ENCODE results near the gene AMPD1. TPM values are rescaled to one million over a fixed set of nuclear protein-coding genes. Genes with fewer than 3 reads are reported as not detected.

The AMPD1 gene
- total RNA-seq: not detected

DNA sequence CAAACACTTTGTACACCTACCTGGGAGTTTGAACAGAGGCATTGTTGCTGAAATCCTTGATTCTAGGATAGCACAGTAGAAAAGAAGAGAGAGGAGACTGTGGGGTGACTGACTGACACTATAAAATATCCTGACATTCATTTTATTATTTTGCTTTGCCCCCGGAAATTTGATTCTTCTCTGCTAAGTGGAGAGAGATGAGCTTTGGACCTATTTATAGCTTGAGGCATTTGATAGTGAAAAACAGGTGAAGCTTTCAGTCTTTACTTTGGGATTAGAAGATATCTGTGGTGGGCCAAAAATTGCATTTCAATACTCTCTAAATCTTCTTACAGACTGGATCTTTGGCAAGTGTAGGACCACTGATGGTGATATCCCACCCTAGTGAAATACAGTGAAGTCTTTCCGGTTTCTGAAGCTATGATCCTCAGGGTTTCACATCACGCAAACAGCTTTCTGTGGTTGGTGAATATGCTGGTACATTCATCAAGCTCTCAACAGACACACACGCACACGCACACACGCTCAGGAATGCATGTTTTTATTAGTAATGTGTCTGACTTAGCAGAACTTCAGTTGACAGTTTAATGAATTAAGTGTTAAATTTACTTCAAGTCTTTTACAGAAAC, at the start of gene AMPD1:
AMPD1 (minus strand) TSS at position 117 of the 629 bp plus-strand sequence; CDS start at position 42, 75 bp downstream.
- H3K4me1 Mint-ChIP-seq: peaks cover 4% of the 10 kb centered on the region
- H3K9me3 Mint-ChIP-seq: no peaks in the 10 kb centered on the region
- H3K4me3 Mint-ChIP-seq: no peak within 1 kb of the TSS
- CTCF ChIA-PET: no interaction called here
- no peaks in the 10 kb centered on the region for H3K36me3 Mint-ChIP-seq (ENCODE audit: low read depth)
- DNase-seq: no peak
- POLR2A ChIA-PET: no interaction called here
- no peak within 1 kb of the TSS for H3K27ac Mint-ChIP-seq
- peaks cover 14% of the 10 kb centered on the region for H3K27me3 Mint-ChIP-seq

DNA sequence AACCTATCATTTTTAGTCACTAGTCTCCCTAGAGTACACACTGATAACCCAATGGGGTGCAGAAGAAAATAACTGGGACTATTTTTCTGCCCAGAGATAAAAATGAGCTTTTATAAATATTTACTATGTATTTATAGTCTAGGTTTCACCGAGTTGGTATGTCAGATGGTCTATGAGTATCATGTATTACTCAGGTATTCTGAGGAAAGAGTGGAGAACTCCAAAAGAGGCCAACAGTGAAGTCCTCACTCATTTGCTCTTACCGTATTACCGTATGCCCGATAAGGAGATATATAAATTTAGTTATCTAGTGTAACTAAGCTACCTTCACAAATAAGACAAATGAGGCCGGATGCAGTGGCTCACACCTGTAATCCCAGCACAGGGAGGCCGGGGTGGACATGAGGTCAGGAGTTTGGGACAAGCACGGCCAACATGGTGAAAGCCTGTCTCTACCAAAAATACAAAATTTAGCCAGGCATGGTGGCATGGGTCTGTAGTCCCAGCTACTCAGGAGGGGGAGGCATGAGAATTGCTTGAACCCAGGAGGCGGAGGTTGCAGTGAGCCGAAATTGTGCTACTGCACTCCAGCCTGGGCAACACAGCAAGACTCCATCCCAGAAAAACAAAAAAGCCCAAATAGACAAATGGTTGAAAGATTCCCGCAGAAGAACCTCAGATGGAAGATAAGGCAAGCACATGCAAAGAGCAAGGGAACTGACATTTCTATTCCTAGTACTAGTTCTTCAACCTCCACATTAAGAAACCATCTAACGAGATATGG, 46.8 kb upstream of the AMPD1 start:
- H3K27me3 Mint-ChIP-seq: no peaks in the 10 kb centered on the region
- H3K4me3 Mint-ChIP-seq: no peak overlapping the region
- no peak overlapping the region for H3K27ac Mint-ChIP-seq
- peaks cover 45% of the 10 kb centered on the region for H3K4me1 Mint-ChIP-seq
- ChIA-PET POLR2A (interaction anchor here (1.2 to 1.8 kb wide), 4 partner anchors 9 to 26 kb away, joined by 3 to 9 read pairs (median 5); partner anchors contain the start of genes CSDE1 and NRAS), CTCF (interaction anchor here (1.5 kb wide), 1 partner anchor 15 kb away, joined by 4 read pairs; no protein-coding TSS in a partner anchor)
- no peaks in the 10 kb centered on the region for H3K9me3 Mint-ChIP-seq
- H3K36me3 Mint-ChIP-seq (ENCODE audit: low read depth): peaks cover 70% of the 10 kb centered on the region
- no peak for DNase-seq

DNA sequence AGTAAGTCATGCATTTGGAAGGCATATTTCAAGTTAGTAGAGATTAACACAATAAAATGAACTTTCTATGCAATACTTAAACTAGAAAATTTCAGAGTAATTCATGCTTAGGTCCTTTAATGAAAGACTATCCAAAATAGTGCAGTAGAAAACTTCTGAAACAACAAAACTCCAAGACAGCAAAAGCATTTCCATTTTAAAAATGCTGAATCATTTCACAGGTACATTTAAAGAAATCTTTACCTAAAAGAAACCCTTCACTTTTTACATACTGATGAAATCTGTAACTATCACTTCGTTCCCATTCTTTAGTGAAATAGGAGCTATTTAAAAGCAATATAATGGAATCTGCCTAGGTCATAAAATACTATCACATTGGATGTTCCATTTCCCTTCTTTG, 45.0 kb upstream of the AMPD1 start:
- Mint-ChIP-seq H3K27ac (no peak overlapping the region), H3K36me3 (ENCODE audit: low read depth) (peaks cover 70% of the 10 kb centered on the region), H3K4me3 (no peak overlapping the region), H3K9me3 (no peaks in the 10 kb centered on the region), H3K27me3 (no peaks in the 10 kb centered on the region), H3K4me1 (peaks cover 27% of the 10 kb centered on the region)
- ChIA-PET CTCF (no interaction called here), POLR2A (interaction anchor here (1.2 kb wide), 1 partner anchor 17 kb away, joined by 8 read pairs; the partner anchor contains the start of gene CSDE1)
- DNase-seq: no peak

DNA sequence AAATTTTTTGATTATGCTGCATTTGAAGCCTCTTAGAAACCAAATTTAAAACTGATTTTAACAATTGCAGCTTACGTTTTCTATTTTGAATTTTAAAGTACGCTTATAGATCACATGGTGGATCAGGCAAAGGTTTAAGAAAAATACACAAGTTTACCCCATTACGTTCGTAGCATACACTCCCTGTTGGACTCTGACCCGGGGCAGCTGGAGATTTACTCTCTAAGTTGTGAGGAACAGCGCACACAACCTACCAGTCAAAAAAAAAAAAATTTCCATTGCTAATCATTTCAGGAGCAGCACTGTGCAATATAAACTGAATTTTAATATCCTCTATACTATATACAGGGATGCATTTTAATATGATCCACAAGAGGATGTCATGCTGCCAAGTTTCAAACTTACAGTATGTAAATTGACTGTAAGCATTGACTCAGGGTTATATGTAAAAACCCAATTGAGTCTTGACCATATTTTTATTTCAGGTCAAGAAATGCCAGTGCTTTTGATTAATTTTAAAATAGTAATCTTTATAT, 42.0 kb upstream of the AMPD1 start:
- peaks cover 9% of the 10 kb centered on the region for H3K4me1 Mint-ChIP-seq
- DNase-seq: no peak
- no peaks in the 10 kb centered on the region for H3K27me3 Mint-ChIP-seq
- H3K27ac Mint-ChIP-seq: no peak overlapping the region
- ChIA-PET CTCF (no interaction called here), POLR2A (no interaction called here)
- peaks cover 75% of the 10 kb centered on the region for H3K36me3 Mint-ChIP-seq (ENCODE audit: low read depth)
- H3K9me3 Mint-ChIP-seq: no peaks in the 10 kb centered on the region
- H3K4me3 Mint-ChIP-seq: no peak overlapping the region

DNA sequence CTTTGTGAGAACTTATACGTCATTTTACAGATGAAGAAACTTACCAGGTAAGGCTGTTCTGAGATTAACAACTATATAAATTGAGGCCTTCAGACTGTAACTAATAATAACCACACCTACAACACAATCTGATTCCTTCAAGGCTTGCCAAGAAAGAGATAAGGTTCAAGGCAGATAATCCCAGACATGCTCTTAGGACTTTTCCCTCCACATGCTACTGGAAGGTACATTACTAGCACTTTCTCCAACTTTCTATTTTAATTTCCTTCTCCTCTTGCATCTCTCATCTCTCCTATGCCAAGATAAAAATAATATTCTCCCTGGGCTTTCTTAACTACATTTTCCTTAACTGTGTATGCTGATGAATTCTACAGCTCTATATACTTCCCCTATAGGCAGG, 40.1 kb upstream of the AMPD1 start:
- Mint-ChIP-seq H3K9me3 (no peaks in the 10 kb centered on the region), H3K27ac (no peak overlapping the region), H3K4me1 (no peaks in the 10 kb centered on the region), H3K4me3 (no peak overlapping the region), H3K36me3 (ENCODE audit: low read depth) (peaks cover 79% of the 10 kb centered on the region), H3K27me3 (no peaks in the 10 kb centered on the region)
- no peak for DNase-seq
- ChIA-PET POLR2A (no interaction called here), CTCF (no interaction called here)

DNA sequence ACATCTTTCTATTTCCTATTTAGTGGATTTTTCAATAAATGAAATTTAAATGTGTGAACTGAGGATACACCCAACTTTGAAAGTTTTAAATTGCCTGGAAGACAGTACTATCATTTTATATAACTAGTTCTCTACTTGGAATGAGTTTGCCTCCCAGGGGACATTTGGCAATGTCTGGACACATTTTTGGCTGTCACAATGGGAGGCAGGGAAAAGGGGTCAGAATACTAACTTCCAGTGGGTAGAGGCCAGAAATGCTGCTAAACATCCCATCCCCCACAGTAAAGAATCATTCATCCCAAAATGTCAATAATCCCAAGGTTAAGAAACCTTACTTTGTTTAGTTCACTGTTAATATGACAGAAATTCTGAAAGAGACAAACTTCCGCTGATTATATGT, 34.4 kb upstream of the AMPD1 start:
- ChIA-PET POLR2A (no interaction called here), CTCF (no interaction called here)
- Mint-ChIP-seq H3K27ac (no peak overlapping the region), H3K9me3 (no peaks in the 10 kb centered on the region), H3K27me3 (no peaks in the 10 kb centered on the region), H3K4me1 (peaks cover 4% of the 10 kb centered on the region), H3K36me3 (ENCODE audit: low read depth) (peaks cover 87% of the 10 kb centered on the region), H3K4me3 (no peak overlapping the region)
- DNase-seq: no peak

DNA sequence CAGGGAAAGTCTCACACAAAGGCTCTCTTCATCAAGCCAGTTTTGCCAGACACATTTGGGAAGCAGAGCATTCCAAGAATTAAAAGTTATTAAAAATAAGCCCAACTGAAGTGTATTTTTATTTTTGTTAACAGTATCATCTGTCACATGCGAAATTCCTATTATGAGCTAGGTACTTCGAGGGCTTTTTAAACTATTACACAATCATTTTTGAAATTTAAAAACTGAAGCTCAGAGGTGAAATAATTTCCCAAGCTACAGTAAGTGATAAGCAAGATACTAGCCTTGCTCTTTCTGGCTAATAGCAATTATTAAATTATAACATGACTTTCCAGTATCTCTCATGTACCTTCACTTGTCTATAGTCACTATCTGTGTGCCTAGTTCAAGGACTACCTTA, 33.2 kb upstream of the AMPD1 start:
- Mint-ChIP-seq H3K36me3 (ENCODE audit: low read depth) (peaks cover 86% of the 10 kb centered on the region), H3K27me3 (no peaks in the 10 kb centered on the region), H3K4me1 (peaks cover 9% of the 10 kb centered on the region), H3K4me3 (no peak overlapping the region), H3K27ac (no peak overlapping the region), H3K9me3 (no peaks in the 10 kb centered on the region)
- POLR2A ChIA-PET: interaction anchor here (1.0 to 1.1 kb wide), 2 partner anchors 10 to 13 kb away, joined by 4 to 5 read pairs; partner anchors contain the start of gene NRAS
- DNase-seq: no peak
- CTCF ChIA-PET: no interaction called here

DNA sequence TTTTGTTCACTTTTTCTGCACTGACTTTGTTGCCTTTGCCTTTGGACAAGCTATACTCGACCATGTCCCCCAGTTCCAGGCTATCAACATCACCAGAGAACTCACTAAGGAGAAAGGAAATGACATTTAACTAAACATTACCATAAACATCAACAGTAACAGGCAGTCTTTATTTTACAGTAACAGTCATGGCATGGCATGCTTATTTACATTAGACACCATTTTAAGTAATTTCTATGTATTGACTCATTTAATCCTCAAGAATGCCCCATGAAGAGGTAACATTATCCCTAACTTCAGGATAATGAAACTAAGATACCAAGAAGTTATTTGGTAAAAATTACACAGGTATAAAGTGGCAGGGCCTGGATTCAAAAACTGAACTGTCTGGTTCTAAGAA, 29.9 kb upstream of the AMPD1 start:
- DNase-seq: no peak
- Mint-ChIP-seq H3K4me1 (peaks cover 12% of the 10 kb centered on the region), H3K4me3 (no peak overlapping the region), H3K36me3 (ENCODE audit: low read depth) (peaks cover 85% of the 10 kb centered on the region), H3K27ac (no peak overlapping the region), H3K27me3 (no peaks in the 10 kb centered on the region), H3K9me3 (no peaks in the 10 kb centered on the region)
- ChIA-PET CTCF (no interaction called here), POLR2A (no interaction called here)

DNA sequence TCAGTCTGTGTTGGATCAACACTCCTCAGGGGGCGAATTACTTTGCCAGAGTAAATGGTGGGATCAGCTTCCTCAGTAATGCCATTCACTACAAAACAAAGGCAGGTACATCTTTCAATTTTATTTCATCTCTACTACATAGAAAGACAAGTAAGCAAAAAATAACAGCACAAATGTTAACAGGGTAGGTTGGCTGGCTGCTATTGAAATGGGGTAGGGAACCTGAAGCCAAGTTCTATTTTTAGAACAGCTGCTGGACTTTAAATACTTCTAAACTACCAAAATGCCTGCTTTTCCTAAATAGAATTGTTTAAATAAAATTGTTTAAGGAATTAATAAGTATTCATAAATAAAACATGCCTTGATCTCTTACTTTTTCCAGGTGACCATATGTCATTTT, 28.6 kb upstream of the AMPD1 start:
- Mint-ChIP-seq H3K4me1 (peaks cover 12% of the 10 kb centered on the region), H3K27ac (no peak overlapping the region), H3K27me3 (no peaks in the 10 kb centered on the region), H3K9me3 (no peaks in the 10 kb centered on the region), H3K36me3 (ENCODE audit: low read depth) (peaks cover 85% of the 10 kb centered on the region), H3K4me3 (no peak overlapping the region)
- CTCF ChIA-PET: no interaction called here
- POLR2A ChIA-PET: no interaction called here
- DNase-seq: no peak

DNA sequence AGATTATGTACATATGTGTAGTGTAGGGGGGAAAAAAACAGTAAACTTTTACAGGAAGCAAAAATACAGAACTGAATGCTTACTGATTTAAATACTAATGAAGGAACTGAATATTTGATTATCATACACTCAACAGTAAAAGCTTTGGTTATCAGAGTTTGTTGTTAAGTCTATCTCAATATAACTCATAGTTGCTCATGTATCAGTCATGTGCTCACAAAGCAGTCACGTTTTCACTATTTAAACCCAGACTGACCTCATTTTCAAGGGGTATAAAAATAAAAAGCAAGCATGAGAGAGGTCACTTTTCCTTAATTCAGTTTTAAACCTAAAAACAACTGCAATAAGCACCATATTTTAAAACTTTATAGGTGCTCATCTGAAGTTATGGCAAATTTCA, 28.1 kb upstream of the AMPD1 start:
- Mint-ChIP-seq H3K9me3 (no peaks in the 10 kb centered on the region), H3K27me3 (no peaks in the 10 kb centered on the region), H3K4me3 (no peak overlapping the region), H3K4me1 (peaks cover 12% of the 10 kb centered on the region), H3K36me3 (ENCODE audit: low read depth) (peaks cover 87% of the 10 kb centered on the region), H3K27ac (no peak overlapping the region)
- POLR2A ChIA-PET: no interaction called here
- DNase-seq: no peak
- CTCF ChIA-PET: no interaction called here

DNA sequence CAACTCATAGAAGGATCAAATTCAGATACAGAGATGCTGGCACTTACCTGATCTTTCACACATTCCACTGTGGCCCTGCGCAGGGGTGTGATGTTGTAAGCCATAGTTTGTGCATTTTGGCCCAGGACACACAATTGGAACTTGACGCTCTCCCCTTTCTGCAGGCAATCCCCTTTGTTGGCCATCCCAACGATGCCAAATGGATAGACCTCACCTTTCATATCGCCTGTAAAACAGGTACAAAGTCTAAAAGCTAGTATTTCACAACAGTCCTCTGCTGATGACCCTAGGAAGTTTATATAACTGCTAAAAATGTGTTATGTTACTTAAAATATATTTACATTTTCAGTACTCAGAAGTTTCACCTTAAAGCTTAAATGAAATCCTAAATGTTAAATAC, 25.1 kb upstream of the AMPD1 start:
- DNase-seq: no peak
- Mint-ChIP-seq H3K27me3 (no peaks in the 10 kb centered on the region), H3K36me3 (ENCODE audit: low read depth) (peaks cover 84% of the 10 kb centered on the region), H3K4me3 (no peak overlapping the region), H3K9me3 (no peaks in the 10 kb centered on the region), H3K27ac (no peak overlapping the region), H3K4me1 (peaks cover 24% of the 10 kb centered on the region)
- ChIA-PET POLR2A (interaction anchor here (1.5 to 2.0 kb wide), 4 partner anchors 24 to 60 kb away, joined by 3 to 8 read pairs (median 5); partner anchors contain the start of genes CSDE1 and SIKE1), CTCF (no interaction called here)

DNA sequence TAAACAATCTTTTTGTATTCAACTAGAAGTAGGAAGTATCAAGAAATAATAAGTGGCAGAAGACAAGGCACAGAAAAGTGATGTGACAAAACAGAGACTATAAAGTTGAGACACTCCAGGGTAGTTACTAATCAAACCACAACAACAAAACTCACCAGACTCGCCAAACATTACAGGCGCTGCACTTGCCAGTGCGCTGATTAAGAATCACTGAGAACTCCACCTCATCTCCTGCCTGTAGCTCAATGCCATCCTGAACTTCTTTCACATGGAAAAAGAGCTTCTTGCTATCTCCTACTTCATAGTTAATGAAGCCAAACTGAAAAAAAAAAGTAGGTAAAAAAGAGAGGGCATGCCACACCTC, 24.1 kb upstream of the AMPD1 start:
- Mint-ChIP-seq H3K36me3 (ENCODE audit: low read depth) (peaks cover 76% of the 10 kb centered on the region), H3K27ac (peak overlapping the region; percentile 2)
- CTCF ChIA-PET: interaction anchor here (0.9 kb wide), 1 partner anchor 374 kb away, joined by 3 read pairs; no protein-coding TSS in a partner anchor

DNA sequence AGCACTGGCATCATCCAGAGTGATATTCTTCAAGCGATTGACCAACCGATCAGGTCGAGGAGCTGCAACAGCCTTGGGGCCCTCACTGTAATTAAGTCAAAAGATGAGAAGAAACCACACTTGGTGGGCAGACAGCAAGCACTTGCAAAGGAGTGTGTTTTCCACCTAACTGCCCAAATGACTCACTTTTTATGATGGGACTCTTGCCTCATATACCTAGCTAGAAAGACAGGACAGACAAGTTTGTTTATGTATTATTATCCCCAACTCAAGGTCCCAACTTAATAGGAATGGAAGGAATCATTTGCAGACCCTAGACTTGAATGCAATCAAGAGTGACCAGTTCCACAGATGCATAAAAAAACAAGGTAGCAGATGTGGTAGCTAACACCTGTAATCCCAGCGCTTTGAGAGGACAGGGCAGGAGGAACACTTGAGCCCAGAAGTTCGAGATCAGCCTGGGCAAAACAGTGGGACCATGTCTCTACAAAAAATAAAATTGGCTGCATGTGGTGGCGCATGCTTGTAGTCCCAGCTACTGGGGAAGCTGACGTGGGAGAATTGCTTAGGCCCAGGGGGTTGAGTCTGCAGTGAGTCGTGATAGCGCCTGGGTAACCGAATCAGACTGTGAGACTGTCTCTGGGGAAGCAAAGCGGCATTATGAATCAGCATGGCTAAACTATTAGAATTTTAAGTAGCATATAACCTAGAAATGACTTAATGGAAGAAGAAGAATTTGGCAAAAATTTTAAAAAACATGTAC, 23.5 kb upstream of the AMPD1 start:
- ChIA-PET CTCF (interaction anchor here (0.9 kb wide), 1 partner anchor 373 kb away, joined by 3 read pairs; no protein-coding TSS in a partner anchor), POLR2A (interaction anchor here (1.2 to 1.5 kb wide), 3 partner anchors 37 to 208 kb away, joined by 3 to 6 read pairs (median 4); partner anchors contain the start of genes CSDE1 and TRIM33)
- Mint-ChIP-seq H3K9me3 (no peaks in the 10 kb centered on the region), H3K4me3 (no peak overlapping the region), H3K4me1 (peaks cover 26% of the 10 kb centered on the region), H3K27ac (peak overlapping the region; percentile 2), H3K36me3 (ENCODE audit: low read depth) (peaks cover 77% of the 10 kb centered on the region), H3K27me3 (no peaks in the 10 kb centered on the region)
- DNase-seq: no peak

More for the DNA sequence above, 24.1 kb upstream of the AMPD1 start:
- no peak overlapping the region for H3K4me3 Mint-ChIP-seq
- H3K4me1 Mint-ChIP-seq: peaks cover 24% of the 10 kb centered on the region
- H3K9me3 Mint-ChIP-seq: no peaks in the 10 kb centered on the region
- no peaks in the 10 kb centered on the region for H3K27me3 Mint-ChIP-seq
- POLR2A ChIA-PET: interaction anchor here (0.6 to 2.0 kb wide), 6 partner anchors 25 to 374 kb away, joined by 3 to 8 read pairs (median 4); partner anchors contain the start of genes CSDE1 and TRIM33
- DNase-seq: no peak
